ENCODE measurements around the gene SLC2A6.

The SLC2A6 gene

DNA sequence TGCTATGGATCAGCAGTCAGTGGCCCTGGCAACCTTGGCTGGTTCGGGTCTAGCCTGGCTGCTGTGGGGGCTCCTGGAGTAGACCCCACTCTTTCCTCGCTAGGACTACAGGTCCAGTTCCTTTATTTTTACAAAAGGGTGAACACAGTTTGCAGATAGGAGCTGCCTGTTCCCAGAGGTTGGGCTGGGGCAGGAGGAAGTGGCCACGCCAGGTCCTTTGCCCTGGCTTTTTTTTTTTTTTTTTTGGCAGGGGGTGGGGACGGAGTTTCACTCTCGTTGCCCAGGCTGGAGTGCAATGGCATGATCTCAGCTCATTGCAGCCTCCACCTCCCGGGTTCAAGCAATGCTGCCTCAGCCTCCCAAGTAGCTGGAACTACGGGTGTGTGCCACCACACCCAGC, 7.9 kb downstream of the SLC2A6 start:
- Histone ChIP-seq H3K27me3 (replicated peaks; ENCODE audit: insufficient read depth, low read length) (peaks cover 19% of the 10 kb centered on the region; the same call in 1 of the 2 replicates), H2AFZ (ENCODE audit: low read length) (no peak overlapping the region), H4K20me1 (ENCODE audit: insufficient read depth, low read length) (no peaks in the 10 kb centered on the region), H3K9me2 (replicated peaks; ENCODE audit: insufficient read depth, low read length) (no peaks in the 10 kb centered on the region), H3F3A (ENCODE audit: insufficient read depth, low read length) (no peaks in the 10 kb centered on the region), H3K36me3 (replicated peaks; ENCODE audit: insufficient read depth, low read length) (no peaks in the 10 kb centered on the region), H3K27ac (ENCODE audit: low read length) (no peak overlapping the region), H3K9me3 (replicated peaks; ENCODE audit: insufficient read depth, low read length) (no peaks in the 10 kb centered on the region), H3K4me2 (ENCODE audit: low read depth, low read length) (no peak overlapping the region), H3K79me2 (ENCODE audit: low read length) (no peaks in the 10 kb centered on the region), H3K4me3 (ENCODE audit: low read length) (no peak overlapping the region), H3K4me1 (ENCODE audit: low read length) (no peaks in the 10 kb centered on the region), H3K9ac (ENCODE audit: low read length) (no peak overlapping the region)
- TF ChIP-seq, protein P1, sequence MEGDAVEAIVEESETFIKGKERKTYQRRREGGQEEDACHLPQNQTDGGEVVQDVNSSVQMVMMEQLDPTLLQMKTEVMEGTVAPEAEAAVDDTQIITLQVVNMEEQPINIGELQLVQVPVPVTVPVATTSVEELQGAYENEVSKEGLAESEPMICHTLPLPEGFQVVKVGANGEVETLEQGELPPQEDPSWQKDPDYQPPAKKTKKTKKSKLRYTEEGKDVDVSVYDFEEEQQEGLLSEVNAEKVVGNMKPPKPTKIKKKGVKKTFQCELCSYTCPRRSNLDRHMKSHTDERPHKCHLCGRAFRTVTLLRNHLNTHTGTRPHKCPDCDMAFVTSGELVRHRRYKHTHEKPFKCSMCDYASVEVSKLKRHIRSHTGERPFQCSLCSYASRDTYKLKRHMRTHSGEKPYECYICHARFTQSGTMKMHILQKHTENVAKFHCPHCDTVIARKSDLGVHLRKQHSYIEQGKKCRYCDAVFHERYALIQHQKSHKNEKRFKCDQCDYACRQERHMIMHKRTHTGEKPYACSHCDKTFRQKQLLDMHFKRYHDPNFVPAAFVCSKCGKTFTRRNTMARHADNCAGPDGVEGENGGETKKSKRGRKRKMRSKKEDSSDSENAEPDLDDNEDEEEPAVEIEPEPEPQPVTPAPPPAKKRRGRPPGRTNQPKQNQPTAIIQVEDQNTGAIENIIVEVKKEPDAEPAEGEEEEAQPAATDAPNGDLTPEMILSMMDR (IDR thresholded peaks at IDR 0.05; ENCODE audit: low read length) = no peak
- TF ChIP-seq EZH2 (optimal IDR thresholded peaks at IDR 0.05; ENCODE audit: low read depth, low read length) (no peak), EZH2phosphoT487 (IDR thresholded peaks at IDR 0.05; ENCODE audit: low read length) (no peak)
- no peak for DNase-seq

DNA sequence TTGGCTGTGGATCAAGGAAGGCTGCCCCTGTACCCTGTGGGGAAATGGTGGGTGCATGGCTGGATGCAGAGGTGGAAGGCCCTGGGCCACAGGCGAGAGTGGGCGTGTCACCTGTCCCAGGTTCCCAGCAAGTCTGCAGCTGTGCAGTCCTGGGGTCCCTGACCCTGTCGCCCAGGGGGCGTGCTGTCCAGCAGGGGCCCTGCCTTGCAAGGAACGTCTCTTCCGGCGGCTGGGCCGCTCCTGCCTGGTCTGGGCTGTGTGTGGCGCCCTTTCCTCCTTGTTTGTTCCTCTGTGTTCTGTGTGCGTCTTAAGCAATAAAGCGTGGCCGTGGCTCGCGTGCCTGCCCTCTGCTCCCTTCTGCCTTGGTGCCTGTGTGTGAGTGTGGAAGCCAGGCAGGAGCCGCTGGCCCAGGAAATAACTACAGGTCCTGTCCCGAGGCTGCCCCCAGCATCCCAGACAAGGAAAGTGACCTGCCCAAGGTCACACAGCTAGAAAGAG, 8.4 kb downstream of the SLC2A6 start:
- no peak overlapping the region for H3K4me3 ChIP-seq (ENCODE audit: low read length)
- H3K4me2 ChIP-seq (ENCODE audit: low read depth, low read length) = no peak overlapping the region
- no peaks in the 10 kb centered on the region for H3K4me1 ChIP-seq (ENCODE audit: low read length)
- H3K9me3 ChIP-seq (replicated peaks; ENCODE audit: insufficient read depth, low read length) = no peaks in the 10 kb centered on the region
- H3K9me2 ChIP-seq (replicated peaks; ENCODE audit: insufficient read depth, low read length) = no peaks in the 10 kb centered on the region
- TF ChIP-seq EZH2 (optimal IDR thresholded peaks at IDR 0.05; ENCODE audit: low read depth, low read length) = no peak
- TF ChIP-seq, protein P1 (IDR thresholded peaks at IDR 0.05; ENCODE audit: low read length) = no peak
- TF ChIP-seq EZH2phosphoT487 (IDR thresholded peaks at IDR 0.05; ENCODE audit: low read length) = no peak
- H3K27ac ChIP-seq (ENCODE audit: low read length) = no peak overlapping the region
- H4K20me1 ChIP-seq (ENCODE audit: insufficient read depth, low read length) = no peaks in the 10 kb centered on the region
- peaks cover 24% of the 10 kb centered on the region for H3K27me3 ChIP-seq (replicated peaks; ENCODE audit: insufficient read depth, low read length)
- no peak overlapping the region for H3K9ac ChIP-seq (ENCODE audit: low read length)
- H3K79me2 ChIP-seq (ENCODE audit: low read length) = no peaks in the 10 kb centered on the region
- H2AFZ ChIP-seq (ENCODE audit: low read length) = no peak overlapping the region
- no peak for DNase-seq
- no peaks in the 10 kb centered on the region for H3K36me3 ChIP-seq (replicated peaks; ENCODE audit: insufficient read depth, low read length)
- H3F3A ChIP-seq (ENCODE audit: insufficient read depth, low read length) = no peaks in the 10 kb centered on the region

DNA sequence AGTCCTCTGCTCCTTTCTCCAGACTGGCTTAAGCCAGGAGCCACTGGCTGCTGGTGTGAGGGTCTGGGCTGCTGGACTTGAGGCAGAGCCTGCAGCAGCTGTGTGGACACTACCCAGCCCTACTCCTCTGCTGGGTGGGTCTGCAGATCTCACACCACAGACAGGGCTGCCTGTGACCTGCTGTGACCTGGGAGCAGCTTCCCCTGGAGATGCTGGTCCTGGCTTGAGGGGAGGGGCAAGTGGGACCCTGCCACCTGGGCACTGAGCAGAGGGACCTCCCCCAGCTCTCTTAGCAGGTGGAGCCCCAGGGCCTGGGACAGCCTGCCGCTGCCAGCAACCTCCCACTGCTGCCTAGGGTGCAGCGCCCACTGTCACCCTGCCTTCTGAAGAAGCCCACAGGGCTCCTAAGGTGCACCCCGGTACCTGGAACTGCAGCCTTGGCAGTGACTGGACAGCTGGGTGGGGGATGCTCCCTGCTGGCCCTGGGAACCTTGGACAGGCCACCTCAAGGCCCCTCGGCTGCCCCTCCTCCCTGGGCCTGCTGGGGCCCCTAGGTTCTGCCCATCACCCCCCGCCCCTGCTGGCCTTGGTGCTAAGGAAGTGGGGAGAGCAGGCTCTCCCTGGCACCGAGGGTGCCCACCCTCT, 10.0 kb downstream of the SLC2A6 start:
- Histone ChIP-seq H3K9ac (ENCODE audit: low read length) (no peak overlapping the region), H2AFZ (ENCODE audit: low read length) (no peak overlapping the region), H3K36me3 (replicated peaks; ENCODE audit: insufficient read depth, low read length) (no peaks in the 10 kb centered on the region), H3K4me1 (ENCODE audit: low read length) (no peaks in the 10 kb centered on the region), H3K4me3 (ENCODE audit: low read length) (no peak overlapping the region), H3K27ac (ENCODE audit: low read length) (no peak overlapping the region), H3K9me3 (replicated peaks; ENCODE audit: insufficient read depth, low read length) (no peaks in the 10 kb centered on the region), H3K4me2 (ENCODE audit: low read depth, low read length) (no peak overlapping the region), H3K79me2 (ENCODE audit: low read length) (no peaks in the 10 kb centered on the region), H3K9me2 (replicated peaks; ENCODE audit: insufficient read depth, low read length) (no peaks in the 10 kb centered on the region), H3K27me3 (replicated peaks; ENCODE audit: insufficient read depth, low read length) (peaks cover 30% of the 10 kb centered on the region), H4K20me1 (ENCODE audit: insufficient read depth, low read length) (no peaks in the 10 kb centered on the region), H3F3A (ENCODE audit: insufficient read depth, low read length) (no peaks in the 10 kb centered on the region)
- TF ChIP-seq EZH2phosphoT487 (IDR thresholded peaks at IDR 0.05; ENCODE audit: low read length) (no peak), EZH2 (optimal IDR thresholded peaks at IDR 0.05; ENCODE audit: low read depth, low read length) (no peak)
- TF ChIP-seq, protein P1 (IDR thresholded peaks at IDR 0.05; ENCODE audit: low read length) = no peak
- DNase-seq = no peak

All from MM.1S (cell line).